Testis (tissue), 3 donors: ENCODE results near the gene TBC1D16. TPM values are rescaled to one million over a fixed set of nuclear protein-coding genes. Genes with fewer than 3 reads are reported as not detected.

Source experiments
- DNase-seq: peaks from one replicate; pipeline ENCODE4 v3.0.0-alpha.2; 2019
- H3K27ac ChIP-seq, 2 donors: fragments of 200-600 bp; sonication (generic); one replicate each; pipeline ENCODE4 v1.5.1; 2019
- H3K27me3 ChIP-seq: fragments of 200-600 bp; sonication (generic); one replicate; pipeline ENCODE4 v1.5.1; 2019
- H3K36me3 ChIP-seq: fragments of 200-600 bp; sonication (generic); one replicate; pipeline ENCODE4 v1.5.1; 2017; ENCODE audit warnings: low read depth; ENCODE audit errors: missing control alignments
- H3K4me1 ChIP-seq: fragments of 200-600 bp; sonication (generic); one replicate; pipeline ENCODE4 v1.5.1; 2019
- H3K4me3 ChIP-seq, 2 donors: fragments of 200-600 bp; sonication (generic); one replicate each; pipeline ENCODE4 v1.5.1; 2017 to 2019
- H3K9me3 ChIP-seq: fragments of 200-600 bp; sonication (generic); one replicate; pipeline ENCODE4 v1.5.1; 2017
- CTCF ChIP-seq, 3 experiments: fragments of 450-650 bp in 2 of 3; fragments of 200-600 bp in 1 of 3; sonication (generic) in 1 of 3; IDR thresholded peaks; one replicate each; pipeline ENCODE4 v1.5.1; 2016 to 2019; ENCODE audit warnings: antibody characterized with exemption in 3 of 3, mild to moderate bottlenecking in 2 of 3, moderate library complexity in 1 of 3
- POLR2A ChIP-seq: fragments of 450-650 bp; IDR thresholded peaks from one replicate; pipeline ENCODE4 v1.6.1; 2017; ENCODE audit warnings: antibody characterized with exemption, mild to moderate bottlenecking, moderate library complexity
- WGBS, 2 donors: methylation state at CpG; one replicate each; pipeline ENCODE4 v1.1.5; 2018; 5-methylcytosine and 5-hydroxymethylcytosine counted together
- intact Hi-C: fragments of 100-400 bp; cut with DNase I; formaldehyde crosslinking; loops from one replicate; pipeline ENCODE4 v1.15.1; 2023; ENCODE audit warnings: low total_unique reads
- polyA plus RNA-seq: library from polyadenylated mRNA; stranded (reverse); fragments of 350-450 nt; fragmentation: Illumina TruSeq; extraction: RNeasy Lipid Tissue Mini Kit (QIAGEN cat#74804); gene quantifications from one replicate; pipeline ENCODE4 v1.2.3, GENCODE V29; 2014; ENCODE audit warnings: low read depth, low replicate concordance; ENCODE audit not compliant: insufficient read depth
- total RNA-seq, 2 donors: library from RNA; depleted of rRNA; stranded (reverse); fragments of >200 nt; gene quantifications; one replicate each; pipeline ENCODE4 v1.2.3, GENCODE V29; 2016

TBC1D16 gene
- total and polyA plus RNA-seq, 3 donors from 2014 or later = 11.0 to 16.0 (median 11.7) TPM

GRCh38 chr17:79927688-79928501, 107.8 kb downstream of the TBC1D16 start:
- H3K4me3 ChIP-seq = no peak overlapping the region
- no peak for TF ChIP-seq CTCF (IDR thresholded peaks at IDR 0.05)
- no peak for TF ChIP-seq POLR2A
- no peaks in the 10 kb centered on the region for H3K9me3 ChIP-seq
- no peaks in the 10 kb centered on the region for H3K36me3 ChIP-seq
- intact Hi-C loops = no loop called here
- no peaks in the 10 kb centered on the region for H3K27me3 ChIP-seq
- peak overlapping the region in 1 of 2 donors; percentile 15 for H3K27ac ChIP-seq
- WGBS, 2 donors = 75 to 93% methylated on average over 10 to 13 of the region's 13 CpGs
- no peak for DNase-seq
- peaks cover 19% of the 10 kb centered on the region for H3K4me1 ChIP-seq

GRCh38 chr17:79927136-79927661, 108.5 kb downstream of the TBC1D16 start:
- WGBS, 2 donors = 70 to 77% methylated on average over 25 to 27 of the region's 28 CpGs
- intact Hi-C loops = no loop called here
- Histone ChIP-seq H3K4me1 (peaks cover 21% of the 10 kb centered on the region), H3K27ac (no peak overlapping the region), H3K9me3 (no peaks in the 10 kb centered on the region), H3K4me3 (no peak overlapping the region), H3K36me3 (no peaks in the 10 kb centered on the region), H3K27me3 (no peaks in the 10 kb centered on the region)
- no peak for DNase-seq
- TF ChIP-seq CTCF (IDR thresholded peaks at IDR 0.05) (no peak), POLR2A (no peak)

- intact Hi-C loops = no loop called here
- no peaks in the 10 kb centered on the region for H3K9me3 ChIP-seq
- peaks cover 26% of the 10 kb centered on the region for H3K4me1 ChIP-seq
- H3K36me3 ChIP-seq = no peaks in the 10 kb centered on the region
- H3K4me3 ChIP-seq = no peak overlapping the region
- H3K27ac ChIP-seq = no peak overlapping the region
- 54 to 75% methylated on average over 8 to 17 of the region's 18 CpGs for WGBS, 2 donors
- DNase-seq = peak; percentile 63
- no peaks in the 10 kb centered on the region for H3K27me3 ChIP-seq
- TF ChIP-seq POLR2A = no peak
- TF ChIP-seq CTCF (IDR thresholded peaks at IDR 0.05) = no peak
Measured at GRCh38 chr17:79926605-79927135, 109.0 kb downstream of the TBC1D16 start.

- WGBS, 2 donors = 65 to 67% methylated on average over 9 of the region's 9 CpGs
- intact Hi-C loops = no loop called here
Measured at GRCh38 chr17:79926142-79926604, 109.5 kb downstream of the TBC1D16 start.

More at GRCh38 chr17:79926142-79926604, 109.5 kb downstream of the TBC1D16 start:
- Histone ChIP-seq H3K27me3 (no peaks in the 10 kb centered on the region), H3K4me3 (no peak overlapping the region), H3K4me1 (peaks cover 26% of the 10 kb centered on the region), H3K27ac (no peak overlapping the region), H3K36me3 (no peaks in the 10 kb centered on the region), H3K9me3 (no peaks in the 10 kb centered on the region)
- peak; percentile 59 for DNase-seq
- TF ChIP-seq POLR2A (no peak), CTCF (IDR thresholded peaks at IDR 0.05) (no peak)
